AG04449 (cell line): ENCODE results near the gene RETSAT.
"Not testable (repeated sequence)": the region's sequence is repeated elsewhere in the genome, so short reads cannot be mapped to it uniquely, and the experiment has no call there.

Experiments
- CTCF ChIA-PET: fragments of 350-600 bp; formaldehyde crosslinking; extraction: SDS; loops from one replicate; lab custom pipeline; 2021; ENCODE audit warnings: antibody characterized with exemption; lab: Yijun Ruan, JAX
- POLR2A ChIA-PET: fragments of 400-600, 350-600 bp; formaldehyde crosslinking; extraction: SDS; loops from one replicate; lab custom pipeline; 2020; ENCODE audit warnings: antibody characterized with exemption, inconsistent platforms; lab: Yijun Ruan, JAX
- DNase-seq: peaks from one replicate; pipeline ENCODE4 v3.0.0-alpha.2; 2010; ENCODE audit warnings: low read depth, low spot score
- H3K4me3 ChIP-seq: 2 replicates; pipeline ENCODE4 v1.5.1; 2011; ENCODE audit warnings: low read depth, mild to moderate bottlenecking, control low read depth, low read length
- CTCF ChIP-seq: IDR thresholded peaks from one replicate; pipeline ENCODE4 v1.5.1; 2011; ENCODE audit warnings: mild to moderate bottlenecking, moderate library complexity, low read length, control low read depth, inconsistent platforms; ENCODE audit not compliant: insufficient read depth; ENCODE audit errors: missing control alignments

RETSAT gene

DNA sequence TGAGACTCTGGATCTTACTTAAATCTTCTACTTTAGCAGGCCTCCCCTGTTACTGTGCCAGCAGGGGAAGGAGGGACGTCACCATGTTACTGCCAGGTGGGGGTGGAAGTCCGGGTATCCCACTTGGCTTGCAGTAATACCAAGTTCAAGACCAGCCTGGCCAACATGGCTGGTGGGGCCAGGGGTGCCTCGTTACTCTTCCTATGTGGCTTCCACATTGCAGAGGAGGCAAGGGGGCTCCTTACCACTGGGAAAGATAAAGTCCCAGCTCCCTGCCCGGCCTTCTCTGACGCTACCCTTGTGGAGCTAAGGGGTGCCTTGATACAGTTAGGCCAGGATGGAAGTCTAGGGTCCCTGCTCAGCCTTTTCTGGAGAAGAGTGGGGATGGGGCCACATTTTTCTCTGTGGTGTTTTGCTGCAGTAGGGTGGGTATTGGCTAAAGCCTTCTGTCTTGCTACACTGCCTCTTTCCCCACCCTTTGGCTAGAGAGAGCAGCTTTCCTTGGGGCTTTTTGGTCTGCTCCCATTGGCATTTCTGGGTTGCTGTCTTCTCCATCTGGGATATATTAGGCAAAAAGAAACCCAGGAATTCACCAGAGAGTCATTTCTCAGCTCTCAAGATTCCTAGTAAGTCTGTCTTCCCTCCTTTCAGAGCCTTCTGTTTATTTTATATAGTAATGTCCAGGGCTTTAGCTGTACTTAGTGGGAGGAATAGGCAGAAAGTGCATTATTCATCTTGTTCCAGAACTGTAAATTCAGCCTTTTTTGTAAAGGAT, 22.1 kb upstream of the RETSAT start:
- DNase-seq: peak; percentile 46
- TF ChIP-seq CTCF: no peak
- ChIA-PET CTCF (interaction anchor here (0.7 to 1.6 kb wide), 4 partner anchors 14 to 176 kb away, joined by 3 to 5 read pairs (median 3); no protein-coding TSS in a partner anchor), POLR2A (interaction anchor here (1.1 to 1.2 kb wide), 2 partner anchors 22 to 162 kb away, joined by 3 to 4 read pairs; partner anchors contain the start of genes ELMOD3, MAT2A and RETSAT)
- H3K4me3 ChIP-seq: no peak overlapping the region

GRCh38 chr2:85371045-85371444, 16.7 kb upstream of the RETSAT start:
- ChIA-PET POLR2A (no interaction called here), CTCF (interaction anchor here (0.9 to 2.2 kb wide), 3 partner anchors 10 to 13 kb away, joined by 3 to 6 read pairs (median 4); no protein-coding TSS in a partner anchor)
- no peak for DNase-seq
- no peak overlapping the region for H3K4me3 ChIP-seq
- no peak for TF ChIP-seq CTCF

DNA sequence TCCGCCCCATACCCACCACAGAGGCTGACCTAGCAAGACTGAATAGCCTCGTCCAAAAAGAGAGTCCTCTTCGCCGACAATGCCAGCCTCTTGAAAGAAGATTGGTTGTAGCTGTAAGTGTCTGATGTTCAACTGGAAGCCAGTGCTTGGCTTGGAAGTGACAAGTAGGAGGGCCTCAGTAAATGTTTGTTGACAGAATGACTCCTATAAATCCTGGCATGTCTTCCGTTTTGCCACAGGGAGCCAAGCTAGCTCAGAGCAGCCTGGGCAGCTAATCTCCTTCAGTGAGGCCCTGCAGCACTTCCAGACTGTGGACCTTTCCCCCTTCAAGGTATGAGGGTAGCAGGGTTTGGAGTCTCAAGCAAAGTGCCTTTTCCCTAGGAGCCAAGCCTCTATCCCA, 15.2 kb upstream of the RETSAT start:
- ChIA-PET POLR2A (interaction anchor here (0.6 to 1.5 kb wide), 3 partner anchors 15 to 271 kb away, joined by 3 to 12 read pairs (median 3); partner anchors contain the start of genes ELMOD3, MAT2A and RETSAT), CTCF (interaction anchor here (0.8 to 2.2 kb wide), 3 partner anchors 11 to 339 kb away, joined by 3 to 6 read pairs (median 5); no protein-coding TSS in a partner anchor)
- no peak for TF ChIP-seq CTCF
- no peak for DNase-seq
- no peak overlapping the region for H3K4me3 ChIP-seq

DNA sequence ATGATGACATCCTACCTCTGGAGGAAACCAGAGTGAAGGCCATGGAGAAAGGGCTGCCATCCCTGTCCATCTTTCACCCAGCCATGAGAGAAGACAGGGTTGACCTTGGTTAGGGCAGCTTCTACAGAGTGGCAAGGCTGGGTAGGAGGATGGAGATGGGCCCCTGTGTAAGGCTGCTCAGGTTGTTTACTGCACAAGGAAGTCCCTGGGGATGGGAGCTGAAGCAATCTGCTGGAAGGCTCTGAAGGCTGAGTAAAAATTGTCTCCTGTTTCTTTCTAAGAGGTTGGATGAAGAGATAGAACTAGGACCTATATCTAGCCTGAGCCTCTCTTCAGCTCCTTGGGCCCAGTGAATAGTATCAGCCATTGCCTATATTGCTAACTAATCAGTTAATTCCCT, 14.6 kb upstream of the RETSAT start:
- TF ChIP-seq CTCF: no peak
- CTCF ChIA-PET: no interaction called here
- POLR2A ChIA-PET: interaction anchor here (1.1 to 1.5 kb wide), 2 partner anchors 15 to 170 kb away, joined by 3 to 12 read pairs; partner anchors contain the start of genes ELMOD3, MAT2A and RETSAT
- no peak for DNase-seq
- H3K4me3 ChIP-seq: no peak overlapping the region

- no peak for DNase-seq
- ChIA-PET CTCF (no interaction called here), POLR2A (no interaction called here)
- TF ChIP-seq CTCF: no peak
- no peak overlapping the region for H3K4me3 ChIP-seq
Measured at GRCh38 chr2:85367180-85367579, 12.9 kb upstream of the RETSAT start.

- DNase-seq, H3K4me3 ChIP-seq, CTCF ChIA-PET, POLR2A ChIA-PET: not testable (repeated sequence)
Measured at GRCh38 chr2:85362653-85363387, 8.5 kb upstream of the RETSAT start.
